GM23248 (cell line): Measurements from ENCODE around the gene PLPPR2. TPM values are rescaled to one million over a fixed set of nuclear protein-coding genes. Genes with fewer than 3 reads are reported as not detected.
"Not testable (repeated sequence)": the region's sequence is repeated elsewhere in the genome, so short reads cannot be mapped to it uniquely, and the experiment has no call there.

Experiments
- DNase-seq: peaks from one replicate; pipeline ENCODE4 v3.0.0-alpha.2; 2015
- H2AFZ ChIP-seq: fragments of 200-600 bp; sonication (generic); 2 replicates; pipeline ENCODE4 v1.6.1; 2016; ENCODE audit warnings: antibody characterized with exemption
- H3F3A ChIP-seq: fragments of 200-600 bp; sonication (generic); 2 replicates; pipeline ENCODE4 v1.6.1; 2016; ENCODE audit warnings: mild to moderate bottlenecking, antibody characterized with exemption, mixed run types; ENCODE audit not compliant: insufficient read depth
- H3K27ac ChIP-seq: fragments of 200-600 bp; sonication (generic); 2 replicates; pipeline ENCODE4 v1.5.1; 2016; ENCODE audit warnings: mild to moderate bottlenecking
- H3K27me3 ChIP-seq: fragments of 200-600 bp; sonication (generic); replicated peaks from 2 replicates; pipeline ENCODE4 v1.6.1; 2016; ENCODE audit warnings: mild to moderate bottlenecking; ENCODE audit not compliant: insufficient read depth
- H3K36me3 ChIP-seq: fragments of 200-600 bp; sonication (generic); 2 replicates; pipeline ENCODE4 v1.6.1; 2016; ENCODE audit warnings: low read depth, mild to moderate bottlenecking
- H3K4me1 ChIP-seq: fragments of 200-600 bp; sonication (generic); 2 replicates; pipeline ENCODE4 v1.6.1; 2016; ENCODE audit warnings: mild to moderate bottlenecking; ENCODE audit not compliant: insufficient read depth
- H3K4me2 ChIP-seq: fragments of 200-600 bp; sonication (generic); one replicate; pipeline ENCODE4 v1.6.1; 2016; ENCODE audit warnings: mild to moderate bottlenecking; ENCODE audit not compliant: unreplicated experiment
- H3K4me3 ChIP-seq: fragments of 200-600 bp; sonication (generic); 2 replicates; pipeline ENCODE4 v1.5.1; 2016; ENCODE audit warnings: mild to moderate bottlenecking
- H3K79me2 ChIP-seq: fragments of 200-600 bp; sonication (generic); 2 replicates; pipeline ENCODE4 v1.6.1; 2016; ENCODE audit warnings: mild to moderate bottlenecking; ENCODE audit not compliant: insufficient read depth
- H3K9ac ChIP-seq: fragments of 200-600 bp; sonication (generic); 2 replicates; pipeline ENCODE4 v1.6.1; 2016; ENCODE audit warnings: mild to moderate bottlenecking
- H3K9me2 ChIP-seq: fragments of 200-600 bp; sonication (generic); 2 replicates; pipeline ENCODE4 v1.6.1; 2016; ENCODE audit warnings: mixed run types, mild to moderate bottlenecking, moderate library complexity; ENCODE audit not compliant: insufficient read depth
- H3K9me3 ChIP-seq: fragments of 200-600 bp; sonication (generic); one replicate; pipeline ENCODE4 v1.6.1; 2017; ENCODE audit warnings: low read depth
- H4K20me1 ChIP-seq: fragments of 200-600 bp; sonication (generic); 2 replicates; pipeline ENCODE4 v1.6.0; 2016; ENCODE audit not compliant: insufficient read depth
- EZH2 ChIP-seq: fragments of 200-600 bp; sonication (generic); IDR thresholded peaks from 2 replicates; pipeline ENCODE4 v1.6.1; 2018; ENCODE audit warnings: antibody characterized with exemption, mild to moderate bottlenecking; ENCODE audit not compliant: insufficient read depth, poor library complexity, severe bottlenecking
- EZH2phosphoT487 ChIP-seq: fragments of 200-600 bp; sonication (generic); IDR thresholded peaks from 2 replicates; pipeline ENCODE4 v1.6.1; 2018; ENCODE audit warnings: antibody characterized with exemption, moderate library complexity, mild to moderate bottlenecking, low read depth; ENCODE audit not compliant: insufficient read depth
- WGBS, 2 experiments: methylation state at CpG; one replicate each; pipeline ENCODE4 v1.1.6; 2015 to 2017; ENCODE audit warnings: low lambda C conversion rate in 2 of 2, low coverage in 1 of 2; ENCODE audit errors: missing lambda C conversion rate in 2 of 2; 5-methylcytosine and 5-hydroxymethylcytosine counted together
- in situ Hi-C: fragments of 300-500 bp; cut with MboI; formaldehyde crosslinking; loops from 2 replicates; pipeline ENCODE4 v1.15.0; 2020
- polyA plus RNA-seq: library from polyadenylated mRNA; unstranded; fragments of >200 nt; fragmentation: Nextera tagmentation; extraction: Ambion mirVana; gene quantifications from 2 replicates; pipeline ENCODE4 v1.2.1, GENCODE V29; 2016
- total RNA-seq: library from RNA; depleted of rRNA; stranded (reverse); fragments of >200 nt; shearing (Covaris generic); gene quantifications from 2 replicates; pipeline ENCODE4 v1.2.3, GENCODE V29; 2014; rRNA removed

The PLPPR2 gene, protein sequence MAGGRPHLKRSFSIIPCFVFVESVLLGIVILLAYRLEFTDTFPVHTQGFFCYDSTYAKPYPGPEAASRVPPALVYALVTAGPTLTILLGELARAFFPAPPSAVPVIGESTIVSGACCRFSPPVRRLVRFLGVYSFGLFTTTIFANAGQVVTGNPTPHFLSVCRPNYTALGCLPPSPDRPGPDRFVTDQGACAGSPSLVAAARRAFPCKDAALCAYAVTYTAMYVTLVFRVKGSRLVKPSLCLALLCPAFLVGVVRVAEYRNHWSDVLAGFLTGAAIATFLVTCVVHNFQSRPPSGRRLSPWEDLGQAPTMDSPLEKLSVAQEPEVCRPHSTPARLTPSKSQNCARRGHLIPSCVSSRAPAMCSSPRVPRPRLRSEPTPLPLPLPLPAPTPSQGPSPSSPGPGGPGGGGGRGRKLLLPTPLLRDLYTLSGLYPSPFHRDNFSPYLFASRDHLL
- 39.7 and 67.8 TPM in 2 replicates for total RNA-seq
- polyA plus RNA-seq, result 52.0 TPM in 2 replicates

DNA sequence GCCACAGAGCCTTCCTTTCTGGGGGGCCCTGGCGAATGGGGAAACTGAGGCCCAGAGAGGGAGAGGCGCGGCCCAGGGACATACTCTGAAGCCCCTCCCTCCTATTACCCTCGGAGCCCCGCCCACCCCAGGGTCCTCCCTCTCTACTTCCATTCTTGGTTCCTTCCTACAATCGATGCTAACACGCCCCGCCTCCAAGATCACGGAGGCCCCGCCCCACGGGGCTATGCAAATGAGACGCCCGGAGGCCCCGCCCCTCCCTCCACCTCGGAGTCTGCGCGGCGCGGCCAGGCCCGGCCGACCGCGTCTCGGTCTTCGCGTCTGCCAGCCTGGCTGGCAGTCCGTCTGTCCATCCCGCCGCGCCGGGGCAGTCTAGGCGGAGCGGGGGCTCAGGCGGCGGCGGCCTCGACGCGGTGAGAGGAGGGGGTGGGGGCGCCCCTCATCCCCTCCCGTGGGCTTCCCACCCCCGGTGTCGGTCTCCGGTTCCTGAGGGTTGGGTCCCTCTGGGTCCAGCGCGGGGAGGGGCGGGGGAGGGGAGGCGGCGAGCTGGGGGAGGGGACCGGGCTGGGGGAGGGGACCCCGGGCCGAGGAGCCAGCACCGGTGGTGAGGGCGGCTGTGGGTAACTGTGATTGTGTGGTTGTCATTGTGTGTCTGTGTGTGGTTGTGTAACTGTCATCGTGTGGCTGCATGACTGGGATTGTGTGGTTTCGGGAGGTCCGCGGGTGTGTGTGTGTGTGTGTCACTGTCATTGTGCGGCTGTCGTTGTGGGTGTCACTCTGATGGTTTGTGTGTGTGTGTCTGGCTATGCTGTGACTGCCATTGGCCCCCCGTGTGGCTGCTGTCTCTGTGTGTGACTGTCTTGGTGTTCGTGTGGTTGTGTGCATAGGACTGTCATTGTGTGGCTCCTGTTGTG lies at the start of gene PLPPR2:
Gene PLPPR2, plus strand, starts transcription at position 273 of the 914 bp plus-strand sequence. CDS start 2,242 bp downstream, outside the sequence.
- Histone ChIP-seq H3K4me2 (peak within 1 kb of the TSS; percentile 92), H3K36me3 (no peaks in the 10 kb centered on the region), H3K9me2 (no peaks in the 10 kb centered on the region), H3K9ac (peak within 1 kb of the TSS; percentile 76), H3K9me3 (no peaks in the 10 kb centered on the region), H3K4me3 (peak within 1 kb of the TSS; percentile 82), H3K79me2 (peaks cover 16% of the 10 kb centered on the region), H3K27me3 (no peaks in the 10 kb centered on the region), H3K27ac (no peak within 1 kb of the TSS), H2AFZ (0 out of 2 replicates have a peak within 1 kb of the TSS, but pooled peaks have one; percentile 18), H3K4me1 (0 out of 2 replicates have a peak, but pooled peaks cover 3% of the 10 kb centered on the region), H4K20me1 (no peaks in the 10 kb centered on the region), H3F3A (no peaks in the 10 kb centered on the region)
- TF ChIP-seq EZH2, result no peak
- TF ChIP-seq EZH2phosphoT487, result no peak
- in situ Hi-C loops, result no loop called here
- WGBS, 2 experiments, result 1% methylated on average over 44 to 62 of the region's 62 CpGs
- DNase-seq, result peak; percentile 99

DNA sequence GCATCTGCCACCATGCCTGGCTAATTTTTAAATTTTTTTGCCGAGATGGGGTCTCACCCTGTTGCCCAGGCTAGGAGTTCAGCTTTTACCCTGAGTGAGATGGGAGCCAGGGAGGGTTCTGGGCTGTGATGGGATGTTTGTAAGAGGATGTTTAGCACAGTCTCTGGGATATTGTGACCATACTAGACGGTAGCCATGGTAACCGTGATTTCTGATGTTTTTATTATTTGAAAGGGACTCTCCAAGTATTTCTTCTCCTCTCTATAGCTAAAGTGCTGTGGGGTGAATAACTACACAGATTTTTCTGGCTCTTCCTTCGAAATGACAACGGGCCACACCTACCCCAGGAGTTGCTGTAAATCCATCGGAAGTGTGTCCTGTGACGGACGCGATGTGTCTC lies 48.9 kb upstream of the PLPPR2 start:
- DNase-seq, result no peak
- in situ Hi-C loops, result no loop called here

DNA sequence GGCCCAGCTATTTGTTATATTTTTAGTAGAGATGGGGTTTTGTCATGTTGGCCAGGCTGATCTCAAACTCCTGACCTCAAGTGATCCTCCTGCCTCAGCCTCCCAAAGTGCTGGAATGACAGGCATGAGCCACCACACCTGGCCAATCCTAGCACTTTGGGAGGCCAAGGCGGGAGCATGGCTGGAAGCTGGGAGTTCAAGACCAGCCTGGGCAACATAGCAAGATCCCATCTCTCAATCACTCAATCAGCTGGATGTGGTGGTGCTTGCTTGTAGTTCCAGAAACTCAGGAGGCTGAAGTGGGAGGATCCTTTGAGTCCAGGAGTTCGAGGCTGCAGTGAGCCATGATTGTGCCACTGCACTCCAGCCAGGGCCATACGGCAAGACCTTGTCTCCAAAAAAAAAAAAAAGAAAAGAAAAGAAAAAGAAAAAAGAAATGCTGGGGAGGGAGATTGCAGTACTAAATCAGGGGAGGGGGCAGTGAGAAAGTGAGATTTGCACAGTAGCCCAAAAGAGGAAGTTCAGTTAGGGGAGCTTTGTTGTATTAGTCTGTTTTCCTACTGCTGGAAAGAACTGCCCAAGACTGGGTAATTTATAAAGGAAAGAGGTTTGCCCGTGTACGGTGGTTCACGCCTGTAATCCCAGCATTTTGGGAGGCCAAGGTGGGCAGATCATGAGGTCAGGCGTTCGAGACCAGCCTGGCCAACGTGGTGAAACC lies 34.8 kb upstream of the PLPPR2 start:
- DNase-seq, H3K36me3 ChIP-seq, H3K9me2 ChIP-seq, H4K20me1 ChIP-seq, H3K27me3 ChIP-seq, in situ Hi-C loops, H3K4me3 ChIP-seq, H3F3A ChIP-seq, H3K79me2 ChIP-seq, H3K27ac ChIP-seq, H3K4me2 ChIP-seq, H2AFZ ChIP-seq, H3K9me3 ChIP-seq, H3K9ac ChIP-seq: not testable (repeated sequence)
- H3K4me1 ChIP-seq, result peaks cover 16% of the 10 kb centered on the region
- WGBS, 2 experiments, result 68 to 78% methylated on average over 9 of the region's 9 CpGs

More for the DNA sequence above, 48.9 kb upstream of the PLPPR2 start:
- Histone ChIP-seq H3K9ac (no peak overlapping the region), H3K9me3 (no peaks in the 10 kb centered on the region), H3K4me1 (no peaks in the 10 kb centered on the region), H3K4me3 (no peak overlapping the region), H3K27me3 (no peaks in the 10 kb centered on the region), H4K20me1 (no peaks in the 10 kb centered on the region), H3K36me3 (no peaks in the 10 kb centered on the region), H3K4me2 (no peak overlapping the region), H3K9me2 (no peaks in the 10 kb centered on the region), H3K79me2 (no peaks in the 10 kb centered on the region), H3F3A (no peaks in the 10 kb centered on the region), H3K27ac (no peak overlapping the region), H2AFZ (no peak overlapping the region)
- WGBS, 2 experiments, result 62 to 71% methylated on average over 9 of the region's 9 CpGs
- TF ChIP-seq EZH2phosphoT487 (no peak), EZH2 (no peak)
